GM13976 (cell line): ENCODE results near the gene ARRB1.
"Not testable (repeated sequence)": the region's sequence is repeated elsewhere in the genome, so short reads cannot be mapped to it uniquely, and the experiment has no call there.

Source experiments
- DNase-seq: peaks from one replicate; pipeline ENCODE4 v3.0.0; 2012; ENCODE audit warnings: low spot score
- CTCF ChIP-seq: IDR thresholded peaks from 2 replicates; pipeline ENCODE4 v1.5.1; 2012; ENCODE audit warnings: borderline replicate concordance, mild to moderate bottlenecking; ENCODE audit not compliant: insufficient read depth; ENCODE audit errors: extremely low read depth, missing control alignments, control extremely low read depth
- in situ Hi-C: fragments of 300-500 bp; cut with MboI; formaldehyde crosslinking; loops from one replicate; pipeline ENCODE4 v1.12.0; 2022; ENCODE audit warnings: low sequenced_read_pairs, mixed read lengths, inconsistent platforms; ENCODE audit not compliant: unreplicated experiment

Gene ARRB1

GRCh38 chr11:75383246-75383645, 31.8 kb upstream of the ARRB1 start:
- TF ChIP-seq CTCF: no peak
- DNase-seq: no peak
- in situ Hi-C loops: loop anchor here (5.0 kb wide), 1 partner anchor 106 kb away; no protein-coding TSS in a partner anchor

- no peak for TF ChIP-seq CTCF
- DNase-seq: no peak
- in situ Hi-C loops: loop anchor here (5.0 kb wide), 1 partner anchor 104 kb away; no protein-coding TSS in a partner anchor
Measured at GRCh38 chr11:75380716-75381420, 29.4 kb upstream of the ARRB1 start.

- DNase-seq: no peak
- in situ Hi-C loops: loop anchor here (5.0 kb wide), 1 partner anchor 103 kb away; no protein-coding TSS in a partner anchor
- no peak for TF ChIP-seq CTCF
Measured at GRCh38 chr11:75380245-75380644, 28.8 kb upstream of the ARRB1 start.

- DNase-seq, in situ Hi-C loops: not testable (repeated sequence)
Measured at GRCh38 chr11:75378776-75379175, 27.3 kb upstream of the ARRB1 start.

- no peak for DNase-seq
- in situ Hi-C loops: no loop called here
- no peak for TF ChIP-seq CTCF
Measured at GRCh38 chr11:75376175-75376574, 24.7 kb upstream of the ARRB1 start.

GRCh38 chr11:75375626-75376025, 24.2 kb upstream of the ARRB1 start:
- DNase-seq: no peak
- in situ Hi-C loops: no loop called here
- no peak for TF ChIP-seq CTCF

- in situ Hi-C loops: no loop called here
- TF ChIP-seq CTCF: no peak
- DNase-seq: no peak
Measured at GRCh38 chr11:75374646-75375045, 23.2 kb upstream of the ARRB1 start.
